Muscle layer of duodenum (tissue), 2 donors: ENCODE data around the gene MMEL1.
"Not testable (repeated sequence)": the region's sequence is repeated elsewhere in the genome, so short reads cannot be mapped to it uniquely, and the experiment has no call there.

ENCODE experiments used
- H3K27ac ChIP-seq: one replicate; pipeline ENCODE4 v1.7.0; 2013; ENCODE audit warnings: mild to moderate bottlenecking, low read length
- H3K27me3 ChIP-seq: one replicate; pipeline ENCODE4 v1.7.0; 2013; ENCODE audit warnings: low read depth, mild to moderate bottlenecking, control low read depth, low read length
- H3K36me3 ChIP-seq, 2 donors: one replicate each; pipeline ENCODE4 v1.7.0; 2013; ENCODE audit warnings: low read length in 2 of 2, control low read depth in 1 of 2, mild to moderate bottlenecking in 1 of 2; ENCODE audit not compliant: insufficient read depth in 2 of 2, control insufficient read depth in 1 of 2
- H3K4me1 ChIP-seq, 2 donors: one replicate each; pipeline ENCODE4 v1.7.0; 2013; ENCODE audit warnings: low read length in 2 of 2, mild to moderate bottlenecking in 2 of 2, control low read depth in 1 of 2, moderate library complexity in 1 of 2; ENCODE audit not compliant: insufficient read depth in 2 of 2, control insufficient read depth in 1 of 2
- H3K4me3 ChIP-seq, 2 donors: one replicate each; pipeline ENCODE4 v1.7.0; 2013; ENCODE audit warnings: low read length in 2 of 2, low read depth in 1 of 2, mild to moderate bottlenecking in 1 of 2
- H3K9me3 ChIP-seq, 2 donors: one replicate each; pipeline ENCODE4 v1.7.0; 2013; ENCODE audit warnings: low read length in 2 of 2, control low read depth in 1 of 2, mild to moderate bottlenecking in 1 of 2; ENCODE audit not compliant: control insufficient read depth in 1 of 2
- donor health status: healthy.

The MMEL1 gene

GRCh38 chr1:2652152-2652925, 19.5 kb upstream of the MMEL1 start:
- H3K9me3 ChIP-seq = peaks cover 0 to 15% of the 10 kb centered on the region in 2 donors
- H3K27me3 ChIP-seq = peaks cover 20% of the 10 kb centered on the region
- H3K4me1 ChIP-seq, H3K27ac ChIP-seq, H3K4me3 ChIP-seq, H3K36me3 ChIP-seq: not testable (repeated sequence)

DNA sequence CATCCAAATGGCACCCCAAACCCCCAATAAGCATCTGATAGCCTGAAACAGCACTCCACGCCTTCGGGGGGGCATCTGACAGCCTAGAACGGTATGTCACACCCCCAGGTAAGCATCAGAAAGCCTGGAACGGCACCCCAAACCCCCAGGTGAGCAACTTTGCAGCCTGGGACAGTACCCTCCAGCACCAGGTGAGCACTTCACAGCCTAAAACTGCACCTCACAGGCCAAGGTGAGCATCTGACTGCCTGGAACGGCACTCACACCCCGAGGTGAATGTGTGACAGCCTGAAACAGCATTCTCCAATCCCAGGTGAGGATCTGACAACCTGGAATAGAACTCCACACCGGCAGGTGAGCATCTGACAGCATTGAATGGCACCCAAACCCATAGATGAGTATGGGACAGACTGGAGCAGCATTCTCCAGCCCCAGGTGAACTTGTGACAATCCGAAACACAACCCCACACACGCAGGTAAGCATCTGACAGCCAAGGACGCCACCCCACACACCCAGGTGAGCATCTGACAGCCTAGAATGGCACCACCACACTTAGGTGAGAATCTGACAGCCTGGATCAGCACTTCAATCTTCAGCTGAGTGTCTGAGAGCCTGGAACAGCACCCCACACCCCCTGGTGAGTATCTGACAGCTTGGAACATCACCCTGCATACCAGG, 18.3 kb upstream of the MMEL1 start:
- H3K27ac ChIP-seq = no peak overlapping the region
- no peak overlapping the region for H3K4me3 ChIP-seq
- peaks cover 4 to 25% of the 10 kb centered on the region in 2 donors for H3K9me3 ChIP-seq
- H3K36me3 ChIP-seq = no peaks in the 10 kb centered on the region
- no peaks in the 10 kb centered on the region for H3K4me1 ChIP-seq
- H3K27me3 ChIP-seq = peaks cover 20% of the 10 kb centered on the region

DNA sequence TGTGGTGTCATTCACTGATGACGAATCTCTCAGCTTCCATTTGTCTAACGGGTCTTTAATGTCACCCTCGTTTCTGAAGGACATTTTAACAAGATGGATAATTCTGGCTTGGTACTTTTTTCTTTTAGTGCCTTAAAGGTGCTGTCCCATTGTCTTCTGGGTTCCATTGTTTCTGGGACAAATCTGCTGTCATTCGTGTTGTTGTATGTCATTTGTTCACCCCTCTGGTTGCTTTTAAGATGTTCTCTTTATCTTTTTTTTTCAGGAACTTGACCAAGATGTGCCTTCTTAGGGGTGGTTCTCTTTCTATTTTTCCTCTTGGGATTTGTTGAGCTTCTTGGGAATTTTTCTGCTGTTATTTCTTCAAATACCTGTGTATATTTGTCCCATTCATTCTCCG, 14.0 kb upstream of the MMEL1 start:
- peaks cover 4 to 29% of the 10 kb centered on the region in 2 donors for H3K9me3 ChIP-seq
- H3K36me3 ChIP-seq = no peaks in the 10 kb centered on the region
- no peaks in the 10 kb centered on the region for H3K27me3 ChIP-seq
- H3K27ac ChIP-seq = no peak overlapping the region
- peaks cover 0 to 13% of the 10 kb centered on the region in 2 donors for H3K4me1 ChIP-seq
- H3K4me3 ChIP-seq = no peak overlapping the region

DNA sequence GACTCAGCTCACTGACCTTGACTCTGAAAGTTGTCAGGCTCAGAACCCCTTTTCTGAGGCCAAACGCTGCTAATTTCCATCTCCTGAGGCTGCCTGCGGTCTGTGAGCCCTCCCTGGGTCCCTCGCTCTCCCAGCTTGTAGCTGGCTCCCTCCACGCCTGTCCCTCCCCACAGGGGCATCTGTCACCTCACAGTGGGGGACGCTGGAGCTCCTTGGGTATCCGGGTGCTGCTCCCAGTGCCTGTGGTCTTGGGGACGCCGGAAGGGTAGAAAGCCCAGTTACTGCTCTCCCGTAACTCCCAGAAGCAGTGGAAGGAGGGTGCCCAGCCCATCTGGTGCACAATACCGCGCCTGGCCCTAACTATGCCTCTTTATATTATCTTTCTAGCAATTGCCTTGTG, 13.0 kb upstream of the MMEL1 start:
- Histone ChIP-seq H3K4me3 (no peak overlapping the region), H3K27ac (no peak overlapping the region), H3K9me3 (peaks cover 4 to 29% of the 10 kb centered on the region in 2 donors), H3K4me1 (peaks cover 0 to 20% of the 10 kb centered on the region in 2 donors), H3K36me3 (no peaks in the 10 kb centered on the region), H3K27me3 (no peaks in the 10 kb centered on the region)

GRCh38 chr1:2645143-2645542, 12.3 kb upstream of the MMEL1 start:
- H3K4me3 ChIP-seq = no peak overlapping the region
- no peaks in the 10 kb centered on the region for H3K36me3 ChIP-seq
- peaks cover 0 to 20% of the 10 kb centered on the region in 2 donors for H3K4me1 ChIP-seq
- no peak overlapping the region for H3K27ac ChIP-seq
- H3K27me3 ChIP-seq = no peaks in the 10 kb centered on the region
- H3K9me3 ChIP-seq = peaks cover 4 to 29% of the 10 kb centered on the region in 2 donors

GRCh38 chr1:2644591-2645101, 11.8 kb upstream of the MMEL1 start:
- H3K27me3 ChIP-seq = no peaks in the 10 kb centered on the region
- H3K27ac ChIP-seq = no peak overlapping the region
- no peaks in the 10 kb centered on the region for H3K36me3 ChIP-seq
- H3K9me3 ChIP-seq = peaks cover 4 to 29% of the 10 kb centered on the region in 2 donors
- no peak overlapping the region for H3K4me3 ChIP-seq
- H3K4me1 ChIP-seq = peaks cover 0 to 20% of the 10 kb centered on the region in 2 donors

- H3K4me1 ChIP-seq = peaks cover 0 to 20% of the 10 kb centered on the region in 2 donors
- H3K27me3 ChIP-seq = no peaks in the 10 kb centered on the region
- no peak overlapping the region for H3K27ac ChIP-seq
- peaks cover 4 to 29% of the 10 kb centered on the region in 2 donors for H3K9me3 ChIP-seq
- H3K36me3 ChIP-seq = no peaks in the 10 kb centered on the region
- H3K4me3 ChIP-seq = no peak overlapping the region
Measured at GRCh38 chr1:2644171-2644570, 11.4 kb upstream of the MMEL1 start.

DNA sequence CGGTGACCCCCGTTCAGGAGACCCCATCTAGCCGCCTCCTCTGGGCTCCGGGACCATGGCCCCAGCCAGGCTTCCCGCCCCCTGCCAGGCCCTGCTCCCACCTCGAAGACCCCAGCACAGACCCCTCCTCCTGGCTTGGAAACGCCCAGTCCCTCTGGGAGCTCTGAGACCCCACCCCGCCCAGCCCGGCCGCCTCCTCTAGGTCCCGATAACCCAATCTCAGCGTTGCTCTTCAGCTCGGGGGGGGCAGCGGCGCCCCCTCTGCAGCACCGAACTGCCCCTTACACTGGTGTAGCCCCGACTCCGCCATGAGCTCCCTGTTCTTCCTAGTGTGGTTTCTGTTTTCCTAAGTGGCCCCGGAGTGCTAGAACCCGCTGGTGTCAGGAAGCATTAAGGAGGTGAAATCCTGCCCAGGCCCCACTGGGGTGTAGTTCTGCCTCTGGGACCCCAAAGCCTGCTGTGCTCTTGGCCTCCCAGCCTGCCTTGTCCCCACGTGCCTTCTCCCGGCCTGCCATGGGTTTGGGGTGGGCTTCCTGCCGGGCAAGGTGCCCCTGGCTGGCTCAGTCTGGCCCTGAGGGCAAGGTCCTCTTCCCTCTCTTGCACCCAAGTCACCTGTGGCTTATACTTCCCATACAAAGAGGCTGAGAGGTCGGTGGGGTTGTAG, 10.7 kb upstream of the MMEL1 start:
- Histone ChIP-seq H3K4me3 (peak overlapping the region; percentile 59 to 89), H3K27ac (no peak overlapping the region), H3K27me3 (no peaks in the 10 kb centered on the region), H3K9me3 (peaks cover 4 to 25% of the 10 kb centered on the region in 2 donors), H3K36me3 (no peaks in the 10 kb centered on the region), H3K4me1 (peaks cover 0 to 20% of the 10 kb centered on the region in 2 donors)

- Histone ChIP-seq H3K27me3 (no peaks in the 10 kb centered on the region), H3K4me3 (peak overlapping the region; percentile 59 to 89), H3K27ac (no peak overlapping the region), H3K4me1 (peaks cover 0 to 20% of the 10 kb centered on the region in 2 donors), H3K36me3 (no peaks in the 10 kb centered on the region), H3K9me3 (peaks cover 4 to 18% of the 10 kb centered on the region in 2 donors)
Measured at GRCh38 chr1:2642560-2643413, 10.0 kb upstream of the MMEL1 start.

GRCh38 chr1:2642131-2642559, 9.3 kb upstream of the MMEL1 start:
- H3K36me3 ChIP-seq = no peaks in the 10 kb centered on the region
- H3K4me1 ChIP-seq = peaks cover 0 to 20% of the 10 kb centered on the region in 2 donors
- H3K27ac ChIP-seq = no peak overlapping the region
- peak overlapping the region; percentile 59 to 89 for H3K4me3 ChIP-seq
- no peaks in the 10 kb centered on the region for H3K27me3 ChIP-seq
- peaks cover 4 to 12% of the 10 kb centered on the region in 2 donors for H3K9me3 ChIP-seq
